Measurements from ENCODE around the gene SIAH3. TPM values are rescaled to one million over a fixed set of nuclear protein-coding genes. Genes with fewer than 3 reads are reported as not detected.

Gene SIAH3
- total RNA-seq, 1 experiment from 2014 or later = not detected

- Mint-ChIP-seq H3K27me3 (ENCODE audit: low read depth) (no peaks in the 10 kb centered on the region), H3K4me1 (peaks cover 0 to 6% of the 10 kb centered on the region in 2 experiments; a peak in 2 of 4 replicates), H3K9me3 (no peaks in the 10 kb centered on the region), H3K27ac (no peak overlapping the region), H3K4me3 (no peak overlapping the region), H3K36me3 (ENCODE audit: insufficient read depth in 1 of 3, low read depth in 3 of 3) (no peaks in the 10 kb centered on the region)
- H4K8ac ChIP-seq (replicated peaks; ENCODE audit: insufficient read length, low read depth, low read length) = no peak overlapping the region
- H3K9ac ChIP-seq (ENCODE audit: extremely low read depth, insufficient read length, low read length) = no peak overlapping the region
- no peak overlapping the region for H3K4me2 ChIP-seq (ENCODE audit: insufficient read depth, insufficient read length, low read length)
- H2BK120ac ChIP-seq (ENCODE audit: low read depth, low read length, poor library complexity, severe bottlenecking) = no peak overlapping the region
- no peaks in the 10 kb centered on the region for H3K79me2 ChIP-seq (ENCODE audit: insufficient read depth, low read length)
- no peaks in the 10 kb centered on the region for H3K4me1 ChIP-seq (ENCODE audit: insufficient read depth, low read length)
- no peak for DNase-seq
- H2BK5ac ChIP-seq (ENCODE audit: insufficient read length, low read length) = no peak overlapping the region
- H2AFZ ChIP-seq (ENCODE audit: low read length) = no peak overlapping the region
- no peak overlapping the region for H3K18ac ChIP-seq (ENCODE audit: insufficient read length, low read depth, low read length)
- H3K56ac ChIP-seq (ENCODE audit: insufficient read length, low read depth, low read length) = no peak overlapping the region
- H4K5ac ChIP-seq (ENCODE audit: insufficient read length, low read depth, low read length) = no peak overlapping the region
- no peaks in the 10 kb centered on the region for H3K79me1 ChIP-seq (ENCODE audit: insufficient read depth, low read depth, low read length, poor library complexity, severe bottlenecking)
- no peaks in the 10 kb centered on the region for H3K27me3 ChIP-seq (ENCODE audit: insufficient read depth, low read length)
- no peak overlapping the region for H2AK5ac ChIP-seq (ENCODE audit: insufficient read length, low read length)
- no peak for TF ChIP-seq CTCF (conservative IDR thresholded peaks at IDR 0.05)
- H2BK15ac ChIP-seq (ENCODE audit: low read depth, low read length) = no peak overlapping the region
- no peak overlapping the region for H2BK12ac ChIP-seq (ENCODE audit: insufficient read length, low read depth, low read length)
- no peaks in the 10 kb centered on the region for H4K20me1 ChIP-seq (ENCODE audit: control insufficient read depth, insufficient read depth, insufficient read length)
- H4K91ac ChIP-seq (ENCODE audit: insufficient read length, low read depth, low read length) = no peak overlapping the region
- H3K4ac ChIP-seq (ENCODE audit: low read depth, low read length) = no peak overlapping the region
- no peak overlapping the region for H3K23ac ChIP-seq (ENCODE audit: insufficient read length, low read depth, low read length)
- H2BK20ac ChIP-seq (ENCODE audit: low read depth, low read length, poor library complexity, severe bottlenecking) = no peak overlapping the region
- H3T11ph ChIP-seq (ENCODE audit: low read length) = no peak overlapping the region
- no peaks in the 10 kb centered on the region for H3K9me3 ChIP-seq (ENCODE audit: control insufficient read depth, low read depth, low read length)
- no peak overlapping the region for H3K14ac ChIP-seq (ENCODE audit: insufficient read depth, low read length)
- H3K23me2 ChIP-seq (ENCODE audit: insufficient read length, low read depth, low read length, poor library complexity, severe bottlenecking) = no peaks in the 10 kb centered on the region
- H3K27ac ChIP-seq (ENCODE audit: insufficient read length, low read depth, low read length) = no peak overlapping the region
- WGBS (ENCODE audit: extremely low coverage, insufficient read length, low lambda C conversion rate) = no CpG with 5 or more reads among the region's 2 CpGs
These were observed 46.0 kb upstream of the SIAH3 start for GRCh38 chr13:45897562-45897961.
